C4-2B (cell line): ENCODE data around the gene FNIP2.
"Not testable (repeated sequence)": the region's sequence is repeated elsewhere in the genome, so short reads cannot be mapped to it uniquely, and the experiment has no call there.

Experiments used
- ZFX ChIP-seq: fragments of 450-650 bp; IDR thresholded peaks from 2 replicates; pipeline ENCODE4 v1.6.1; 2017
- TF ChIP-seq, protein P1 (sequence below): fragments of 450-650 bp; conservative IDR thresholded peaks from 2 replicates; pipeline ENCODE4 v1.5.1; 2017; ENCODE audit warnings: mild to moderate bottlenecking

DNA sequence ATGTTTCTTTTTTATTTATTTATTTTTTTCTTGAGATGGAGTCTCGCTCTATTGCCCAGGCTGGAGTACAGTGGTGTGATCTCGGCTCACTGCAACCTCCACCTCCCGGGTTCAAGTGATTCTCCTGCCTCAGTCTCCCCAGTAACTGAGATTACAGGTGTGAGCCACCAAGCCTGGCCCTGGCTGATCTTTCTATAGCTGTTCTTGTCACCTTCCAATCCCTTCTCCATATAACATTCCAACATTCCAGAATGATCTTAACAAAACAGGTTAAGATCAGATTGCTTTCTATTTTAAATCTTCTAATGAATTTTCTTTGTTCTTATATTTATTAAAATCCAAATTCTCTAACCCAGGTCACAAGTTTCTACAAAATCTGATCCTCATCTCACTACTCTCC lies 188.1 kb downstream of the FNIP2 start:
- TF ChIP-seq, protein P1, sequence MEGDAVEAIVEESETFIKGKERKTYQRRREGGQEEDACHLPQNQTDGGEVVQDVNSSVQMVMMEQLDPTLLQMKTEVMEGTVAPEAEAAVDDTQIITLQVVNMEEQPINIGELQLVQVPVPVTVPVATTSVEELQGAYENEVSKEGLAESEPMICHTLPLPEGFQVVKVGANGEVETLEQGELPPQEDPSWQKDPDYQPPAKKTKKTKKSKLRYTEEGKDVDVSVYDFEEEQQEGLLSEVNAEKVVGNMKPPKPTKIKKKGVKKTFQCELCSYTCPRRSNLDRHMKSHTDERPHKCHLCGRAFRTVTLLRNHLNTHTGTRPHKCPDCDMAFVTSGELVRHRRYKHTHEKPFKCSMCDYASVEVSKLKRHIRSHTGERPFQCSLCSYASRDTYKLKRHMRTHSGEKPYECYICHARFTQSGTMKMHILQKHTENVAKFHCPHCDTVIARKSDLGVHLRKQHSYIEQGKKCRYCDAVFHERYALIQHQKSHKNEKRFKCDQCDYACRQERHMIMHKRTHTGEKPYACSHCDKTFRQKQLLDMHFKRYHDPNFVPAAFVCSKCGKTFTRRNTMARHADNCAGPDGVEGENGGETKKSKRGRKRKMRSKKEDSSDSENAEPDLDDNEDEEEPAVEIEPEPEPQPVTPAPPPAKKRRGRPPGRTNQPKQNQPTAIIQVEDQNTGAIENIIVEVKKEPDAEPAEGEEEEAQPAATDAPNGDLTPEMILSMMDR: not testable (repeated sequence)
- not testable (repeated sequence) for TF ChIP-seq ZFX
